Astrocyte (in vitro differentiated cells and primary cell): ENCODE data around the gene DNAH6.

ENCODE experiments used
- EZH2 ChIP-seq: IDR thresholded peaks from 2 replicates; pipeline ENCODE4 v1.6.1; 2012; ENCODE audit warnings: mild to moderate bottlenecking, low read length, inconsistent platforms; ENCODE audit not compliant: insufficient read depth
- TF ChIP-seq, protein P1 (sequence below): IDR thresholded peaks from 2 replicates; pipeline ENCODE4 v1.5.1; 2011; ENCODE audit warnings: low read depth, mild to moderate bottlenecking, inconsistent platforms, low read length, moderate library complexity; ENCODE audit not compliant: insufficient read depth

DNA sequence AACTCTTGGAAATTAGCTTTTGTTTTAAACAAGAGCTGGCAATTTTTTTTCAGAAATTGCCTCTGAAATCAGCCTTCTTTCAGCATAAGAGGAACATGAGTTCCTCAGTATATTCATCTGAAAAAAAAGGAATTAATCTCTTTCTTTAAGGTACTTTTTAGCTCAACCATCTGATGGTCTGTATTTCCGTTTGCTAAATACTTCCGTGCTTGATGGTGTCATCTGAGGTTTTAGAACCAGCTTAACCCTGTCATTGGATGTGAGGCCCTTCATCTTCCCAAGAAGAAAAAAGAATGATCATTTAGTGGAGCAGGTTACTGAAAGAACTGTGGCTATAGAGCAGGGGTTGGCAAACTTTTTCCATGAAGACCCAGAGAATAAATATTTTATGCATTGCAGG is 189.6 kb downstream of the DNAH6 start:
- TF ChIP-seq, protein P1, sequence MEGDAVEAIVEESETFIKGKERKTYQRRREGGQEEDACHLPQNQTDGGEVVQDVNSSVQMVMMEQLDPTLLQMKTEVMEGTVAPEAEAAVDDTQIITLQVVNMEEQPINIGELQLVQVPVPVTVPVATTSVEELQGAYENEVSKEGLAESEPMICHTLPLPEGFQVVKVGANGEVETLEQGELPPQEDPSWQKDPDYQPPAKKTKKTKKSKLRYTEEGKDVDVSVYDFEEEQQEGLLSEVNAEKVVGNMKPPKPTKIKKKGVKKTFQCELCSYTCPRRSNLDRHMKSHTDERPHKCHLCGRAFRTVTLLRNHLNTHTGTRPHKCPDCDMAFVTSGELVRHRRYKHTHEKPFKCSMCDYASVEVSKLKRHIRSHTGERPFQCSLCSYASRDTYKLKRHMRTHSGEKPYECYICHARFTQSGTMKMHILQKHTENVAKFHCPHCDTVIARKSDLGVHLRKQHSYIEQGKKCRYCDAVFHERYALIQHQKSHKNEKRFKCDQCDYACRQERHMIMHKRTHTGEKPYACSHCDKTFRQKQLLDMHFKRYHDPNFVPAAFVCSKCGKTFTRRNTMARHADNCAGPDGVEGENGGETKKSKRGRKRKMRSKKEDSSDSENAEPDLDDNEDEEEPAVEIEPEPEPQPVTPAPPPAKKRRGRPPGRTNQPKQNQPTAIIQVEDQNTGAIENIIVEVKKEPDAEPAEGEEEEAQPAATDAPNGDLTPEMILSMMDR, result no peak
- TF ChIP-seq EZH2, result no peak
